Keratinocyte (primary cell): ENCODE data around the gene FRS2. TPM values are rescaled to one million over a fixed set of nuclear protein-coding genes. Genes with fewer than 3 reads are reported as not detected.

Experiments
- DNase-seq: peaks from one replicate; pipeline ENCODE4 v3.0.0-alpha.2; 2011; ENCODE audit warnings: low read depth, missing footprints, low spot score
- FAIRE-seq: peaks from 2 replicates; lab custom pipeline; 2011; peaks lifted over from hg19 to GRCh38; lab: Jason Lieb, UNC
- H2AFZ ChIP-seq: 2 replicates; pipeline ENCODE4 v1.6.0; 2012; ENCODE audit warnings: low read length, control low read depth, inconsistent platforms; ENCODE audit not compliant: control insufficient read depth
- H3K27ac ChIP-seq: 2 replicates; pipeline ENCODE4 v1.5.1; 2011; ENCODE audit warnings: low read length; ENCODE audit not compliant: control insufficient read depth, insufficient read depth
- H3K27me3 ChIP-seq: 3 replicates; pipeline ENCODE4 v1.6.0; 2011; ENCODE audit warnings: low read length; ENCODE audit not compliant: control insufficient read depth, insufficient read depth; ENCODE audit errors: extremely low read depth
- H3K36me3 ChIP-seq, 2 experiments: 2 replicates in 1 of 2; 3 replicates in 1 of 2; pipeline ENCODE4 v1.5.1; 2011; ENCODE audit warnings: low read length in 2 of 2, mild to moderate bottlenecking in 1 of 2; ENCODE audit not compliant: control insufficient read depth in 2 of 2, insufficient read depth in 2 of 2; ENCODE audit errors: extremely low read depth in 1 of 2
- H3K4me1 ChIP-seq: 3 replicates; pipeline ENCODE4 v1.5.1; 2011; ENCODE audit warnings: low read length; ENCODE audit not compliant: control insufficient read depth, insufficient read depth; ENCODE audit errors: extremely low read depth
- H3K4me2 ChIP-seq: 3 replicates; pipeline ENCODE4 v1.6.0; 2011; ENCODE audit warnings: low read depth, low read length; ENCODE audit not compliant: control insufficient read depth, insufficient read depth; ENCODE audit errors: extremely low read depth
- H3K4me3 ChIP-seq, 3 experiments: fragments of 200-600 bp in 1 of 3; sonication (generic) in 1 of 3; 2 replicates in 2 of 3; 3 replicates in 1 of 3; pipeline ENCODE4 v1.5.1; 2011 to 2016; ENCODE audit warnings: low read length in 3 of 3, mild to moderate bottlenecking in 3 of 3, control low read depth in 2 of 3, inconsistent platforms in 1 of 3, low read depth in 1 of 3, mixed read lengths in 1 of 3, mixed run types in 1 of 3, moderate library complexity in 1 of 3; ENCODE audit not compliant: control insufficient read depth in 2 of 3, insufficient read depth in 2 of 3; ENCODE audit errors: extremely low read depth in 1 of 3
- H3K79me2 ChIP-seq: 2 replicates; pipeline ENCODE4 v1.6.0; 2012; ENCODE audit warnings: low read length; ENCODE audit not compliant: control insufficient read depth, insufficient read depth
- H3K9ac ChIP-seq: 3 replicates; pipeline ENCODE4 v1.6.0; 2011; ENCODE audit warnings: low read length; ENCODE audit not compliant: control insufficient read depth, insufficient read depth; ENCODE audit errors: extremely low read depth
- H3K9me1 ChIP-seq: 3 replicates; pipeline ENCODE4 v1.6.0; 2011; ENCODE audit warnings: low read length; ENCODE audit not compliant: control insufficient read depth, insufficient read depth; ENCODE audit errors: extremely low read depth
- H3K9me3 ChIP-seq: 2 replicates; pipeline ENCODE4 v1.5.1; 2012; ENCODE audit warnings: low read depth, low read length; ENCODE audit not compliant: control insufficient read depth
- H4K20me1 ChIP-seq: 3 replicates; pipeline ENCODE4 v1.6.0; 2011; ENCODE audit warnings: low read length; ENCODE audit not compliant: control insufficient read depth, insufficient read depth; ENCODE audit errors: extremely low read depth
- CTCF ChIP-seq, 3 experiments: IDR thresholded peaks in 1 of 3; conservative IDR thresholded peaks in 1 of 3; optimal IDR thresholded peaks in 1 of 3; 2 replicates in 2 of 3; 3 replicates in 1 of 3; pipeline versions ENCODE3 to v1.5.1; 2011; ENCODE audit warnings: low read length in 3 of 3, mild to moderate bottlenecking in 3 of 3, moderate library complexity in 2 of 3, control low read depth in 1 of 3, inconsistent platforms in 1 of 3; ENCODE audit not compliant: insufficient read depth in 2 of 3; ENCODE audit errors: extremely low read depth in 1 of 3
- EZH2 ChIP-seq: IDR thresholded peaks from one replicate; pipeline ENCODE4 v1.6.1; 2012; ENCODE audit warnings: inconsistent platforms, mild to moderate bottlenecking, low read length, moderate library complexity
- dilution Hi-C: fragments of 300-500 bp; cut with MboI; formaldehyde crosslinking; loops from one replicate; pipeline ENCODE4 v1.7.0; 2020; ENCODE audit warnings: low sequenced_read_pairs; ENCODE audit not compliant: extremely low pct_ligation_motif_present
- polyA plus RNA-seq, 5 experiments: library from polyadenylated mRNA; depleted of rRNA in 3 of 5; stranded (reverse) in 3 of 5; stranded (forward) in 1 of 5; unstranded in 1 of 5; fragments of >200 nt; gene quantifications; 1 replicate in 1 of 5; 2 replicates in 3 of 5; 3 replicates in 1 of 5; pipeline versions ENCODE4 v1.2.1 to v1.2.3, GENCODE V29; 2011 to 2012; ENCODE audit warnings: missing spikeins in 2 of 5, low read depth in 1 of 5, low replicate concordance in 1 of 5

Gene FRS2
- polyA plus RNA-seq, 1 donor (not counting 4 experiments of a cell fraction or from before 2014, with no cell fraction given): 28.6 TPM

- H2AFZ ChIP-seq: no peak overlapping the region
- H3K4me2 ChIP-seq: no peak overlapping the region
- DNase-seq: no peak
- H3K9ac ChIP-seq: no peak overlapping the region
- H3K9me3 ChIP-seq: no peaks in the 10 kb centered on the region
- H3K27ac ChIP-seq: no peak overlapping the region
- dilution Hi-C loops: no loop called here
- peaks cover 85% of the 10 kb centered on the region for H3K79me2 ChIP-seq
- FAIRE-seq: no peak
- no peaks in the 10 kb centered on the region for H4K20me1 ChIP-seq
- no peaks in the 10 kb centered on the region for H3K9me1 ChIP-seq
- H3K36me3 ChIP-seq: no peaks in the 10 kb centered on the region
- H3K27me3 ChIP-seq: no peaks in the 10 kb centered on the region
- H3K4me1 ChIP-seq: peaks cover 3% of the 10 kb centered on the region
- no peak overlapping the region for H3K4me3 ChIP-seq
- no peak for TF ChIP-seq CTCF (optimal IDR thresholded peaks at IDR 0.05 in 1 of 3, IDR thresholded peaks at IDR 0.05 in 1 of 3, conservative IDR thresholded peaks at IDR 0.05 in 1 of 3; ENCODE audit: extremely low read depth in 1 of 3, insufficient read depth in 2 of 3, low read length in 3 of 3)
- TF ChIP-seq EZH2: no peak
Observed at GRCh38 chr12:69517406-69517805, 47.2 kb downstream of the FRS2 start.

GRCh38 chr12:69519871-69520270 is 49.7 kb downstream of the FRS2 start:
- H3K4me1 ChIP-seq: peaks cover 3% of the 10 kb centered on the region
- H3K79me2 ChIP-seq: peaks cover 89% of the 10 kb centered on the region
- no peak for TF ChIP-seq EZH2
- TF ChIP-seq CTCF (optimal IDR thresholded peaks at IDR 0.05 in 1 of 3, IDR thresholded peaks at IDR 0.05 in 1 of 3, conservative IDR thresholded peaks at IDR 0.05 in 1 of 3; ENCODE audit: extremely low read depth in 1 of 3, insufficient read depth in 2 of 3, low read length in 3 of 3): no peak
- DNase-seq (peak; percentile 17), FAIRE-seq (no peak)
- no peaks in the 10 kb centered on the region for H3K27me3 ChIP-seq
- H3K36me3 ChIP-seq: no peaks in the 10 kb centered on the region
- no peak overlapping the region for H3K4me3 ChIP-seq
- H3K9me1 ChIP-seq: no peaks in the 10 kb centered on the region
- dilution Hi-C loops: no loop called here
- H2AFZ ChIP-seq: no peak overlapping the region
- H4K20me1 ChIP-seq: peaks cover 2% of the 10 kb centered on the region
- no peak overlapping the region for H3K9ac ChIP-seq
- H3K27ac ChIP-seq: no peak overlapping the region
- no peak overlapping the region for H3K4me2 ChIP-seq
- H3K9me3 ChIP-seq: no peaks in the 10 kb centered on the region
